HCT116 (cell line): ENCODE measurements around the gene PTS. TPM values are rescaled to one million over a fixed set of nuclear protein-coding genes. Genes with fewer than 3 reads are reported as not detected.

Experiments used
- ATAC-seq: fragments of 200-7000 bp; cut with Tn5 transposase; 2 replicates; pipeline ENCODE4 v1.9.1; 2020; ENCODE audit warnings: mild to moderate bottlenecking, moderate library complexity
- BruUV-seq: library from RNA; stranded (reverse); fragments of 400-500 nt; replicated peaks from 2 replicates; lab custom pipeline; 2021; lab: Mats Ljungman, UMichigan
- CTCF ChIA-PET: fragments of 300-600 bp; sonication (Branson Sonifier 250); formaldehyde crosslinking; loops from one replicate; lab custom pipeline; 2021; ENCODE audit warnings: antibody characterized with exemption; lab: Charles Lee
- POLR2A ChIA-PET: fragments of 300-600, 350-600 bp; sonication (Branson Sonifier 250); formaldehyde crosslinking; loops from one replicate; lab custom pipeline; 2021; ENCODE audit warnings: antibody characterized with exemption; lab: Charles Lee
- RAD21 ChIA-PET, 2 experiments: fragments of 300-600 bp; sonication (Branson Sonifier 250); formaldehyde crosslinking; loops; one replicate each; lab custom pipeline; 2023; ENCODE audit warnings: low total read pairs in 2 of 2; ENCODE audit not compliant: uncharacterized antibody in 2 of 2, unreplicated experiment in 2 of 2, low non-redundant PET in 1 of 2; lab: Charles Lee
- DNase-seq: peaks from one replicate; pipeline ENCODE4 v3.0.0-alpha.2; 2010; ENCODE audit warnings: low read depth, low spot score
- H2AFZ ChIP-seq: fragments of 200-600 bp; shearing (Covaris generic), sonication (generic); 2 replicates; pipeline ENCODE4 v1.6.1; 2017; ENCODE audit warnings: low read depth, mixed run types, mixed read lengths, antibody characterized with exemption, low read length; ENCODE audit not compliant: poor library complexity, severe bottlenecking
- H3K27ac ChIP-seq: 2 replicates; pipeline ENCODE4 v1.5.1; 2012; ENCODE audit warnings: low read depth, low read length
- H3K27me3 ChIP-seq: fragments of 200-600 bp; sonication (generic); 2 replicates; pipeline ENCODE4 v1.6.1; 2016; ENCODE audit warnings: mixed run types, low read length, mixed read lengths; ENCODE audit not compliant: insufficient read depth
- H3K36me3 ChIP-seq, 2 experiments: fragments of 200-500 bp in 1 of 2; fragments of 200-600 bp in 1 of 2; sonication (Bioruptor generic) in 1 of 2; sonication (generic) in 1 of 2; 2 replicates each; pipeline versions ENCODE4 v1.5.1 to v1.6.1; 2014 to 2016; ENCODE audit warnings: low read length in 2 of 2, inconsistent platforms in 1 of 2, mixed read lengths in 1 of 2, mixed run types in 1 of 2; ENCODE audit not compliant: insufficient read depth in 2 of 2, control insufficient read depth in 1 of 2
- H3K4me1 ChIP-seq, 2 experiments: fragments of 200-600 bp in 1 of 2; sonication (generic) in 1 of 2; 2 replicates each; pipeline versions ENCODE4 v1.5.1 to v1.6.1; 2012 to 2017; ENCODE audit warnings: low read length in 2 of 2, inconsistent platforms in 1 of 2, mild to moderate bottlenecking in 1 of 2, mixed read lengths in 1 of 2, mixed run types in 1 of 2, moderate library complexity in 1 of 2; ENCODE audit not compliant: insufficient read depth in 2 of 2, control insufficient read depth in 1 of 2
- H3K4me2 ChIP-seq: fragments of 200-600 bp; sonication (generic); 2 replicates; pipeline ENCODE4 v1.6.1; 2017; ENCODE audit warnings: mixed run types, low read length, mixed read lengths
- H3K4me3 ChIP-seq, 2 experiments: fragments of 200-600 bp in 1 of 2; sonication (generic) in 1 of 2; replicated peaks in 1 of 2; 2 replicates each; pipeline ENCODE4 v1.5.1; 2011 to 2016; ENCODE audit warnings: low read length in 2 of 2, control low read depth in 1 of 2, low read depth in 1 of 2, mild to moderate bottlenecking in 1 of 2, mixed read lengths in 1 of 2, mixed run types in 1 of 2
- H3K79me2 ChIP-seq: fragments of 200-600 bp; sonication (generic); 2 replicates; pipeline ENCODE4 v1.6.1; 2017; ENCODE audit warnings: mild to moderate bottlenecking, mixed run types, low read length, moderate library complexity, mixed read lengths; ENCODE audit not compliant: insufficient read depth
- H3K9ac ChIP-seq: fragments of 200-600 bp; sonication (generic); 2 replicates; pipeline ENCODE4 v1.6.1; 2016; ENCODE audit warnings: low read length, mixed read lengths
- H3K9me2 ChIP-seq: fragments of 200-600 bp; sonication (generic), shearing (Covaris generic); 2 replicates; pipeline ENCODE4 v1.6.1; 2017; ENCODE audit warnings: mixed run types, mild to moderate bottlenecking, moderate library complexity; ENCODE audit not compliant: insufficient read depth
- H3K9me3 ChIP-seq, 2 experiments: fragments of 200-500 bp in 1 of 2; fragments of 200-600 bp in 1 of 2; sonication (Bioruptor generic) in 1 of 2; sonication (generic) in 1 of 2; 2 replicates each; pipeline ENCODE4 v1.6.1; 2014 to 2017; ENCODE audit warnings: low read length in 2 of 2, mixed read lengths in 2 of 2, inconsistent platforms in 1 of 2, low read depth in 1 of 2, mild to moderate bottlenecking in 1 of 2, mixed run types in 1 of 2, moderate library complexity in 1 of 2; ENCODE audit not compliant: control insufficient read depth in 1 of 2, insufficient read depth in 1 of 2
- H4K20me1 ChIP-seq: fragments of 200-600 bp; sonication (generic), shearing (Covaris generic); 2 replicates; pipeline ENCODE4 v1.6.1; 2017; ENCODE audit warnings: mixed run types, mild to moderate bottlenecking, moderate library complexity; ENCODE audit not compliant: insufficient read depth
- ATF3 ChIP-seq: IDR thresholded peaks from 2 replicates; pipeline ENCODE4 v1.6.1; 2012
- CBX3 ChIP-seq: IDR thresholded peaks from 2 replicates; pipeline ENCODE4 v1.6.1; 2012; ENCODE audit warnings: low read depth
- CEBPB ChIP-seq: IDR thresholded peaks from 2 replicates; pipeline ENCODE4 v1.6.1; 2012; ENCODE audit warnings: low read depth
- EZH2 ChIP-seq: fragments of 200-600 bp; sonication (generic); IDR thresholded peaks from 2 replicates; pipeline ENCODE4 v1.6.1; 2017; ENCODE audit warnings: antibody characterized with exemption, mixed run types
- EZH2phosphoT487 ChIP-seq: fragments of 200-600 bp; IDR thresholded peaks from 2 replicates; pipeline ENCODE4 v1.6.1; 2018; ENCODE audit warnings: antibody characterized with exemption, borderline replicate concordance
- POLR2A ChIP-seq: IDR thresholded peaks from 2 replicates; pipeline ENCODE4 v1.7.0; 2011; ENCODE audit warnings: borderline replicate concordance; ENCODE audit not compliant: insufficient read depth, insufficient read length; ENCODE audit errors: extremely low read depth
- POLR2AphosphoS5 ChIP-seq: IDR thresholded peaks from 2 replicates; pipeline ENCODE4 v1.6.1; 2011; ENCODE audit warnings: mild to moderate bottlenecking, low read depth, low read length, moderate library complexity
- SRF ChIP-seq: IDR thresholded peaks from 2 replicates; pipeline ENCODE4 v1.6.1; 2012; ENCODE audit warnings: low read depth
- intact Hi-C: fragments of 100-400 bp; cut with micrococcal nuclease; formaldehyde crosslinking; loops from 2 replicates; pipeline ENCODE4 v1.10.0; 2022
- total RNA-seq: library from RNA; stranded (reverse); gene quantifications from one replicate; pipeline ENCODE4 v1.2.1, GENCODE V29; 2021; ENCODE audit not compliant: unreplicated experiment
- TF ChIP-seq, protein P1 (sequence below): IDR thresholded peaks from 2 replicates; pipeline ENCODE4 v1.6.1; 2011; ENCODE audit warnings: mild to moderate bottlenecking, low read length, moderate library complexity; ENCODE audit not compliant: insufficient replicate concordance; ENCODE audit errors: extremely low read depth

The PTS gene
- total RNA-seq, 1 experiment from 2014 or later = 45.7 TPM

GRCh38 chr11:112215621-112216020 is 10.6 kb upstream of the PTS start:
- H3K27me3 ChIP-seq = no peaks in the 10 kb centered on the region
- DNase-seq (no peak), ATAC-seq (no peak)
- no peaks in the 10 kb centered on the region for H3K79me2 ChIP-seq
- H3K9ac ChIP-seq = no peak overlapping the region
- POLR2A ChIA-PET = no interaction called here
- H3K4me2 ChIP-seq = no peak overlapping the region
- RAD21 ChIA-PET = no interaction called here
- H2AFZ ChIP-seq = no peak overlapping the region
- CTCF ChIA-PET = no interaction called here
- no peaks in the 10 kb centered on the region for H3K36me3 ChIP-seq
- intact Hi-C loops = loop anchor here (5.0 kb wide), 2 partner anchors 237 to 897 kb away; no protein-coding TSS in a partner anchor
- TF ChIP-seq POLR2A (no peak), EZH2phosphoT487 (no peak), CEBPB (no peak), CBX3 (no peak), POLR2AphosphoS5 (no peak), EZH2 (no peak), ATF3 (no peak), SRF (no peak)
- TF ChIP-seq, protein P1, sequence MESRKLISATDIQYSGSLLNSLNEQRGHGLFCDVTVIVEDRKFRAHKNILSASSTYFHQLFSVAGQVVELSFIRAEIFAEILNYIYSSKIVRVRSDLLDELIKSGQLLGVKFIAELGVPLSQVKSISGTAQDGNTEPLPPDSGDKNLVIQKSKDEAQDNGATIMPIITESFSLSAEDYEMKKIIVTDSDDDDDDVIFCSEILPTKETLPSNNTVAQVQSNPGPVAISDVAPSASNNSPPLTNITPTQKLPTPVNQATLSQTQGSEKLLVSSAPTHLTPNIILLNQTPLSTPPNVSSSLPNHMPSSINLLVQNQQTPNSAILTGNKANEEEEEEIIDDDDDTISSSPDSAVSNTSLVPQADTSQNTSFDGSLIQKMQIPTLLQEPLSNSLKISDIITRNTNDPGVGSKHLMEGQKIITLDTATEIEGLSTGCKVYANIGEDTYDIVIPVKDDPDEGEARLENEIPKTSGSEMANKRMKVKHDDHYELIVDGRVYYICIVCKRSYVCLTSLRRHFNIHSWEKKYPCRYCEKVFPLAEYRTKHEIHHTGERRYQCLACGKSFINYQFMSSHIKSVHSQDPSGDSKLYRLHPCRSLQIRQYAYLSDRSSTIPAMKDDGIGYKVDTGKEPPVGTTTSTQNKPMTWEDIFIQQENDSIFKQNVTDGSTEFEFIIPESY = no peak
- H3K4me3 ChIP-seq = no peak overlapping the region
- H3K9me3 ChIP-seq = no peaks in the 10 kb centered on the region
- H3K4me1 ChIP-seq = no peaks in the 10 kb centered on the region
- no peak overlapping the region for H3K27ac ChIP-seq
- no peaks in the 10 kb centered on the region for H3K9me2 ChIP-seq
- no peaks in the 10 kb centered on the region for H4K20me1 ChIP-seq
- BruUV-seq = no TSS peak
